Fibroblast of mammary gland (primary cell): ENCODE measurements around the gene ECT2L.

Source experiments
- DNase-seq: peaks from one replicate; pipeline ENCODE4 v3.0.0-alpha.2; 2010; ENCODE audit warnings: low read depth
- H3K4me3 ChIP-seq: 2 replicates; pipeline ENCODE4 v1.5.1; 2011; ENCODE audit warnings: low read depth, mild to moderate bottlenecking, low read length, moderate library complexity; ENCODE audit not compliant: control insufficient read depth
- CTCF ChIP-seq: conservative IDR thresholded peaks from 2 replicates; pipeline ENCODE4 v1.5.1; 2011; ENCODE audit warnings: low read depth, low read length, inconsistent platforms; ENCODE audit not compliant: control insufficient read depth, insufficient read depth

The ECT2L gene

GRCh38 chr6:138943089-138943625, 147.3 kb downstream of the ECT2L start:
- no peak for DNase-seq
- TF ChIP-seq CTCF, result no peak

GRCh38 chr6:138944412-138944811, 148.5 kb downstream of the ECT2L start:
- no peak overlapping the region for H3K4me3 ChIP-seq
- TF ChIP-seq CTCF, result no peak
- DNase-seq, result peak; percentile 75

More at GRCh38 chr6:138943089-138943625, 147.3 kb downstream of the ECT2L start:
- no peak overlapping the region for H3K4me3 ChIP-seq

- no peak overlapping the region for H3K4me3 ChIP-seq
- DNase-seq, result no peak
- peak; percentile 15 for TF ChIP-seq CTCF
Measured at GRCh38 chr6:138945354-138945753, 149.5 kb downstream of the ECT2L start.

GRCh38 chr6:138948004-138948403, 152.1 kb downstream of the ECT2L start:
- DNase-seq, result peak; percentile 33
- TF ChIP-seq CTCF, result no peak

GRCh38 chr6:138948546-138949179, 152.8 kb downstream of the ECT2L start:
- no peak for DNase-seq
- H3K4me3 ChIP-seq, result no peak overlapping the region
- TF ChIP-seq CTCF, result peak; percentile 6

More at GRCh38 chr6:138948004-138948403, 152.1 kb downstream of the ECT2L start:
- H3K4me3 ChIP-seq, result no peak overlapping the region

GRCh38 chr6:138953451-138953850, 157.6 kb downstream of the ECT2L start:
- peak; percentile 85 for DNase-seq
- H3K4me3 ChIP-seq, result no peak overlapping the region
- no peak for TF ChIP-seq CTCF
